ENCODE results near the gene CLIC4.

CLIC4 gene

GRCh38 chr1:24868016-24868875 is 123.0 kb downstream of the CLIC4 start:
- H3K4me3 ChIP-seq (IDR thresholded peaks at IDR 0.05; ENCODE audit: insufficient read depth, low read depth, low read length): no peak overlapping the region
- H3K36me3 ChIP-seq (ENCODE audit: insufficient read depth): no peaks in the 10 kb centered on the region
- no peak for TF ChIP-seq CTCF (conservative IDR thresholded peaks at IDR 0.05; ENCODE audit: low read depth, low read length)
- no peaks in the 10 kb centered on the region for H4K20me1 ChIP-seq (ENCODE audit: insufficient read depth)
- H3K27me3 ChIP-seq (ENCODE audit: insufficient read depth, low read depth): no peaks in the 10 kb centered on the region
- H3K27ac ChIP-seq: no peak overlapping the region
- no peak overlapping the region for H3K4me2 ChIP-seq
- H2AFZ ChIP-seq (ENCODE audit: low read depth): no peak overlapping the region
- H3K9ac ChIP-seq: no peak overlapping the region
- H3K79me2 ChIP-seq (ENCODE audit: insufficient read depth, low read depth): no peaks in the 10 kb centered on the region
- no peaks in the 10 kb centered on the region for H3K4me1 ChIP-seq (ENCODE audit: low read depth, poor library complexity, severe bottlenecking)

GRCh38 chr1:24870551-24871195 is 125.4 kb downstream of the CLIC4 start:
- Histone ChIP-seq H3K4me3 (IDR thresholded peaks at IDR 0.05; ENCODE audit: insufficient read depth, low read depth, low read length) (no peak overlapping the region), H3K27ac (no peak overlapping the region), H3K79me2 (ENCODE audit: insufficient read depth, low read depth) (no peaks in the 10 kb centered on the region), H3K4me1 (ENCODE audit: low read depth, poor library complexity, severe bottlenecking) (no peaks in the 10 kb centered on the region), H2AFZ (ENCODE audit: low read depth) (no peak overlapping the region), H3K36me3 (ENCODE audit: insufficient read depth) (no peaks in the 10 kb centered on the region), H3K27me3 (ENCODE audit: insufficient read depth, low read depth) (no peaks in the 10 kb centered on the region), H3K9ac (no peak overlapping the region), H4K20me1 (ENCODE audit: insufficient read depth) (no peaks in the 10 kb centered on the region), H3K4me2 (no peak overlapping the region)
- TF ChIP-seq CTCF (conservative IDR thresholded peaks at IDR 0.05; ENCODE audit: low read depth, low read length): no peak

- H3K79me2 ChIP-seq (ENCODE audit: insufficient read depth, low read depth): no peaks in the 10 kb centered on the region
- H3K36me3 ChIP-seq (ENCODE audit: insufficient read depth): no peaks in the 10 kb centered on the region
- no peak overlapping the region for H2AFZ ChIP-seq (ENCODE audit: low read depth)
- H3K4me2 ChIP-seq: no peak overlapping the region
- no peak for TF ChIP-seq CTCF (conservative IDR thresholded peaks at IDR 0.05; ENCODE audit: low read depth, low read length)
- H4K20me1 ChIP-seq (ENCODE audit: insufficient read depth): no peaks in the 10 kb centered on the region
- H3K27me3 ChIP-seq (ENCODE audit: insufficient read depth, low read depth): no peaks in the 10 kb centered on the region
- H3K27ac ChIP-seq: no peak overlapping the region
- H3K4me3 ChIP-seq (IDR thresholded peaks at IDR 0.05; ENCODE audit: insufficient read depth, low read depth, low read length): no peak overlapping the region
- H3K9ac ChIP-seq: no peak overlapping the region
- no peaks in the 10 kb centered on the region for H3K4me1 ChIP-seq (ENCODE audit: low read depth, poor library complexity, severe bottlenecking)
These were observed 126.2 kb downstream of the CLIC4 start for GRCh38 chr1:24871306-24871901.

- TF ChIP-seq CTCF (conservative IDR thresholded peaks at IDR 0.05; ENCODE audit: low read depth, low read length): no peak
- Histone ChIP-seq H2AFZ (ENCODE audit: low read depth) (no peak overlapping the region), H4K20me1 (ENCODE audit: insufficient read depth) (no peaks in the 10 kb centered on the region), H3K9ac (no peak overlapping the region), H3K4me2 (no peak overlapping the region), H3K27ac (no peak overlapping the region), H3K4me1 (ENCODE audit: low read depth, poor library complexity, severe bottlenecking) (no peaks in the 10 kb centered on the region), H3K27me3 (ENCODE audit: insufficient read depth, low read depth) (no peaks in the 10 kb centered on the region), H3K79me2 (ENCODE audit: insufficient read depth, low read depth) (no peaks in the 10 kb centered on the region), H3K4me3 (IDR thresholded peaks at IDR 0.05; ENCODE audit: insufficient read depth, low read depth, low read length) (no peak overlapping the region), H3K36me3 (ENCODE audit: insufficient read depth) (no peaks in the 10 kb centered on the region)
These were observed 127.0 kb downstream of the CLIC4 start for GRCh38 chr1:24872061-24872850.
